Stimulated activated CD4-positive, alpha-beta T cell treated with anti-CD3 and anti-CD28 coated beads, Interleukin-2, amount 100 ng/mL, for 4 hours (primary cell): ENCODE measurements around the gene CEP55.
A peak's percentile ranks its signal among the peaks of the same experiment; 100 is the strongest.

Experiments
- DNase-seq: peaks from one replicate; pipeline ENCODE4 v3.0.0-alpha.2; 2020; ENCODE audit warnings: low read depth

CEP55 gene

DNA sequence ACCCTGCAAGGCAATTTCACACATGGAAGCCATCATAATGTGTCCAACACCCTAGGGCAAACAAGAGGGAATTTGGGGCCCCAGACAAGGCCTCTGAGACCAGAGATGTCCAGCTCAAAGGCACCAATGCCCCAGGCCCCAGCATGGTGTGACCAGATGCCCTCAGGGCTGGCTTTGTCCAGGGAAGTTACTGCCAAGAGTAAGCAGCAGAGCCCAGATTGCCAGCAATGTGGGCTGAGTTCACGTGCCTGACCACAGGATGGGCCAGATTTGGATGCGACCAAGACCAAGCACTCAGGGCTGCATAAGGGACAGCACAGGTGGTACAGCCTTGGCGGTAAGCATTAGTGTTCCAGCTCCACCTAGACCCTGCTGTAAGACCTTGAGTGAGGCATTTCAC lies 27.0 kb upstream of the CEP55 start:
- no peak for DNase-seq

DNA sequence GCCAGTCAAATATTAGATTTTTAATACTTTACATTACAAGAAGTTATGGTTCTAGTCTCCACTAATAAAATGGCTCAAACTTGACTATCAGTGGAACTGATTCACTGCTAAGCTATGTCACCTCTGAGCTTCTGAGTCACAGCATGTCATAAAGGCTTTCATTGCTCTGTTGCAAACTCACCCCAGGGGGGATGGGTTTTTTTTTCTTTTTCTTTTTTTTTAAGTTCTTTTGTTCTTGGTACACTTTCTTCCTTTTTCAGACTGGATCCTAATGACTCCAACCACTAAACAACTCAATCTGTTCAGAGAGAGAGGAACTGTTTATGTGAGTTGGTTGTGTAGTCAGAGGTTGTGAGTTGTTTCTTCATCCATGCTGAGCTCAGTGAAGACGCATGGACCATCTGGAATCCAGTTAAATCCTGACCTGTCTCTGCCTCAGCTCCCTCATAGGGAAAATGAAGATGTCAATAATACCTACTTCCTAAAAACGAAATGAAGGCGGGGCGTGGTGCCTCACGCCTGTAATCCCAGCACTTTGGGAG lies 25.2 kb upstream of the CEP55 start:
- no peak for DNase-seq

DNA sequence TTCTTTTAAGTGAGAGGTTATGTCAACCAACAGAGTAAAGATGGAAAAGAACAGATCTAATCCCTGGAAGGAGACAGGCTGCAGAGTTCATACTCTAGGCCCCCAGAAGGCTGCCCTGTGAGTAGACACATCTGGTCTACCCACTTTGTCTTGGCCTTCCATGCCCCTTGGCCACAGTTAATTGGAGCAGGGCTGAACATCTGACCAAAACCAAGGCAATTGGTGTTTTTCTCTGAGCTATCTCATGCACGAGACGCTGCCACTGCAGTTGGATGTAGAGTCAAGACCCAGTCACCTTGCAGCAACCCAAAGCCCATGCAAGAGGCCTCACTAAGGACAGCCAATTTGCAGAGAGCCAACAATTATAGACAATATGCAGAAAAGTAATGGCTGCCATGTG lies 23.3 kb upstream of the CEP55 start:
- no peak for DNase-seq

DNA sequence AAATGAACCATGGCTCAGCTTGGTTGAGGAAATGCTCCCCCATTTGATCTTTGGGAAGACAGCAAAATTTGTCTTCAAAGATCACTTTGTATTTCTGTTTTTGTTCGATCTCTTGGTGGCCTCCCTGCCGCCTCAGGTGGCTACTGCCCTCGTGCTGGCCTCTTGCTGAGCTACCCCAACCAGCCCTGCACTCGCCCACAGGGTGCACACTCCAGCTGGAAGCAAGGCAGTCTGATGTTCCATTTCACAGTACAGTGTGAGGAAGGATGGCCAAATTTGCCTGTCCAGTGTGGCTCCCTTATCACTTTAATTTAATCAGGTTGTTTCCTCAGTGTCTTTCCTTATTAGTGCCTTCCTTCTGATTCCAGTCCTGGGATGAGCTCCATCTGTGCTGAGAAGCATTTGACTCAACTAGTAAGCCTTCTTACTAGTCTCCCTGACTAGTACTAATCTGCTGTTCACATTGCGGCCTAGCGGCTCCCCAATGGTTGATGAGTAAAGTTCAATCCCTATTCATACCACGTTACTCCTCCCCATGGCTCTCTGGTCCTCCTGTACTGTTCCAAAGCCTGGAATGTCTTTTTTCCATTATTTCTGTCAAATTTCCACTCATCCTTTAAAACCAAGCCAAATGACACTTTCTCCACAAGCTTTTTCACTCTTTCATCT lies 22.5 kb upstream of the CEP55 start:
- no peak for DNase-seq

DNA sequence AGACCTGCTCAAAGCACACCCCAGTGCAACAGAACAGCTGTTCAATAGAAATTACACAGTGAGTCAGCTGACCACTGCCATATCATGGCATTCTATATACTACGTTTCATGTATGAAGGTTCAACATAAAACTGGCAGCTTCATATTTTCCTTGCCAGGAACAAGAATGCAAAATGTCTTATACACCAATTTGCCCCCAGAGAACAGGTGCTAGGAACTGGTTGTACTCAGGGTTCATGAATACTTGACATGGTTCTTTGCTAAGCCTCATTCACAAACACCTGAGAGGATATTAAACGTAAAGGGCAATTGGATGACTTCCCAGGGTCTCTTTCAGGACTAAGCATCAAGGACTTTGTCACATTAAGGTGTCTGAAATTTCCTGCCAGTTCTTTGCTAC lies 21.2 kb upstream of the CEP55 start:
- DNase-seq, result no peak

DNA sequence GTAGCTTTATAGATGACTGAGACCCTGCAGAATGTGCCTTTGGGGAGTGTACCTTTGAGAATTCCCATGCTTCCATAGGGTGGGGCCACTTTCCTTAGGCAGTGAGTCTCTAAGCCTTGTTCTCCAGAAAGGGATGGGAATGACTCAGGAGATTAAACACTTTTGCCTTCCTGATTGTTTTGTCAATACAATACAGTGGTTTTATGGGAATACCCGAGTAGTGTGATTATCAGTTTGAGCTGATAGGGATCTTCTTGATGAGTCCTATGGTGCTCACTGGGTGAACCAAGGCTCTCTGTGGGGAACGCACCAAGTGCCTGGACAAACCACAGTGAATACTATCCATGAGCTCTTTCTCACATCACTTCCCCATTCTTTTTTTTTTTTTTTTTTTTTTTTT lies 20.5 kb upstream of the CEP55 start:
- DNase-seq, result no peak

DNA sequence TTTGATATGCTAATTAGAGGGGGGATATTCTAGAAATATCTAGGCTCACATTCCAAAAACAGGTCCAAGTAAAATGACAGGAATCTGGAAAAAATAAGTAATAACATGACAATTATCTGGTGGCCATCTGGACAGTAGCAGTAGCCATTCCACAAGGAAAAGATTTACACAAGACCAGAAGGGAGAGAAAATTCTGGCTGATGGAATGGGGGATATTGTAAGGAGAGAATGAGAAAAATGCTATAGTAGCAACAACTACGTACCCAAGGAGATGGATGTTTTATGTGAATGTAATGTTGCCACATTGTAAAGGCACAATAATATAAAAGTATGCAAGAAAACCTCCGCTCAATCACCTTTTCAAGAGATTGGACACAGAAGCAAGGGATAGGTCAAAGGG lies 19.7 kb upstream of the CEP55 start:
- DNase-seq, result no peak

DNA sequence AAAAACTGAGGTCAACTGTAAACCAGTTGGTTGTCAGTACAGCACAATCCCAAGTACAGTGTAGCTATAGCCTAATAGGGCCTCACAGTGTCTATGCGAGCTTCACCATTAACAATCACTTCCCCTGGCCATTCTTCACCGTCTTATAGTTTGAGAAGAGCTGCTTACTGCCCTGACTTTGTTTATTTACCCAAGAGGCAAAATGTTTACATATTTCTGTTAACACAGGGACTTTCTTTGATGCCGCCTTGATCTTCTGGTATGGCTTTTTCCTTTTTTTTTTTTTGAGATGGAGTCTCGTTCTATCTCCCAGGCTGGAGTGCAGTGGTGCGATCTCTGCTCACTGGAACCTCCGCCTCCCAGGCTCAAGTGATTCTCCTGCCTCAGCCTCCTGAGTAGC lies 17.5 kb upstream of the CEP55 start:
- DNase-seq, result no peak

DNA sequence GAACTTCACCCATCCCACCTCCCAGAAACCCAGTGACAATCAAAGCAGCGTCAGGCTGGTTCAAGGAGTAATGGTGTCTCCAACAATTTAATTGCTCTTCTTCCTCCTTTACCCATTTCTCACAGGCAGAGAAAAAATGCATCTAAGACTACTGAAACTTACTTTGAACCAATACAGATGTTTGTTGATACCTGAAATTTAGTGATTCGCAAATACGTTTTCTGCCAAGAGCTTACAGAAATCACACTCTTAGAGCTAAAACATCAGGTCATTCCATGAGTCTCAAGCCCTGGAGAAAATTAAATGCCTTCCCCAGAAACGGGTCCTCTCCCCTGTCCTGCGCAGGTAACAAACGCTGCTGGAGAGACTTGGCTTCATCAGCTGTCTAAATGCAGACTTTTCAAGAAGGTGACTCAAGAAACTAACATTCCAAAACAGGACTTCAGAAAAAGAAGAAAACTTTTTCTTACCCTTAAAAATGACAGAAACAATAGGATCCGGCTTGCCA lies 14.7 kb upstream of the CEP55 start:
- no peak for DNase-seq

DNA sequence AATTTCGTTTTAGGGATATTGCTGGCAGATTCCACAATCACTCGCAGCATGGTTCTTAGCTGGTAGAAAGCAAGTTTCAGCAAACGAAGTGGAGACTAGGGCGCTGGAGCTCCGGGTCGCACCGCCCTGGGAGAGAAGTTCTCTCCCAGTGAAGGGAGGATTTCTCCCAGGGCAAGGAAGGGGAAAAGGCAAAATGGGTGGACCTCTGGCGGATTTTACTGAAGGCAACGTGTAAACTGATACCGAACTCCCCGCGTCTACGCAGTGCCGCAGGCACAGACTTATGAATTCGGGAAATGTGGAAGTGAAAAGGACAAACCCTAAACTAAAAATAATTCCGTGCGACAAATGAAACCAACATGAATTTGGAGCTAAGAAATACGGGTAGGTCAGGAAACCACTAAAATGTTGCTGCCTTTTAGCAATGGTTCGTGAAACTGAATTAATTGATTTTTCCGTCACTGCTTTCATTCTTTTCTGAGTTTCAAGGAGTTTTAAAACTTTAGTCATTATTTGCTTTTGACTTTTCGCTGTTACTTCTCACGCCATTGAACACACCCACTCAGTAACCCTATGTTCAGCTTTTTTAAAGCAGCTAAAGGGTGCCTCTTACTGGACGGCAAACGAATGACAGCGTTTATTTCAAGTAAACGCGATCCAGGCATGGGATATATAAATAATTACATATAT lies 14.1 kb upstream of the CEP55 start, which contains the start of gene MYOF:
Gene MYOF, minus strand, starts transcription at position 190 of the 690 bp plus-strand sequence. Its CDS starts 140 bp downstream, at position 50.
- peak; percentile 17 for DNase-seq

DNA sequence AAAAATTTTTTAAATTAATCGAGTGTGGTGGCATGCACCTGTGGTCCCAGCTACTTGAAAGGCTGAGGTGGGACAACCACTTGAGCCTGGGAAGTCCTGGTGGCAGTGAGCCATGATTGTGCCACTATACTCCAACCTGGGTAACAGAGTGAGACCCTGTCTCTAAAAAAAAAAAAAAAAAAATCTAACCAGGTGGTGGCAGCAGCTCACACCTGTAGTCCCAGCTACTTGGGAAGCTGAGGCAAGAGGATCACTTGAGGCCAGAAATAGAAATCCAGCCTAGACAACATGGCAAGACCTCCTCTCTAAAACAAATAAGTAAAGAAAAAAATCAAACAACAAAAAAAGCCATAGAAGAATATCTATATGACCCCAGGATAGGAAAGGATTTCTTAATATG lies 10.7 kb upstream of the CEP55 start:
- DNase-seq, result no peak

DNA sequence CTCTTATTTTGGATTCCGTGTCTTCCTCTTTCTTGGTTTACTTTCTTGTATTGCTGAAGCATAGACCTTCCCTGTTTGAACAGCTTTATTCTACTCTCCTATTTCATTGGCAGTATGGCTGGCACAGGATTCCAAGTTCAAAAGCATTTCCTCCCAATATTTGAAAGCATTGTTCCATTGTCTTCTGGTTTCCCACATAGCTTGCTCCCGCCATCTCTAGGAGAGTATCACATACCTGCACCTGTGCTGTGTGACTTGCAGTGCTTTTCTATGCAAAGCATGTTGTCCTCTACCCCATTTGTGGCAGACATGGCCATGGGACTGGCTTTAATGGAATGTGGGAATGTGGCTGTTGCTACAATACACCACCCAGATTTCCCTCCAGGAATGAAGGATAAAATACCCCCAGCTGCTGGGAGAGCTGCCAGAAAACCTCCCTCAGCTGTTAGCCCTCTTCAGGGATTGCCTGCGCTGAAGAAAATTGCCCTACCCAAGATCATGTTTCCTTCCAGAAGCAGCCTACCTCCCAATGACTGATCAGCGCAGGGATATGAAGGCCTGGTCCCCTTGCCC lies 7.4 kb upstream of the CEP55 start:
- no peak for DNase-seq

DNA sequence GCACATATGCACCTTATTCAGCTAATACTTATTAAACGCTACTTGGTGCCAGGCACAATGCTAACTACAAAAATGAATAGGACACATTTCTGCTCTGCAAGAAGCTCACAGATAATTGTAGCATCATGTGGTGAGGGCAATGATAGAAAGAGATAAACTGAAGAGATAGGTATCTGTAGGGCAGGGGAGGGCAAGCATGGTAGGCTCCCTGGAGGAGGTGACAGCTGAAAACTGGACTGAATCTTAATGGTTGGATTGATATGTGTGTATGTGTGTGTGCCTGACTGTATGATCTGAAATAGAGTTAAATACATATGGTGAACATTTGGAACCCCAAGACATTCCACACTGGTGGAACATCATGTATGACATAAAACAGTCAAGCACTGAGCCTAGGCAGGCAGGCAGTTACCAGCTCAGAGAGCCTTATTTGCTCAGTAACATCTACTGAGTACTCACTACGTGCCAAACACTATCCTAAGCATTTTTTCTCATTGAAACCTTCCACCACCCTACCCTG lies 4.8 kb upstream of the CEP55 start:
- DNase-seq, result no peak

DNA sequence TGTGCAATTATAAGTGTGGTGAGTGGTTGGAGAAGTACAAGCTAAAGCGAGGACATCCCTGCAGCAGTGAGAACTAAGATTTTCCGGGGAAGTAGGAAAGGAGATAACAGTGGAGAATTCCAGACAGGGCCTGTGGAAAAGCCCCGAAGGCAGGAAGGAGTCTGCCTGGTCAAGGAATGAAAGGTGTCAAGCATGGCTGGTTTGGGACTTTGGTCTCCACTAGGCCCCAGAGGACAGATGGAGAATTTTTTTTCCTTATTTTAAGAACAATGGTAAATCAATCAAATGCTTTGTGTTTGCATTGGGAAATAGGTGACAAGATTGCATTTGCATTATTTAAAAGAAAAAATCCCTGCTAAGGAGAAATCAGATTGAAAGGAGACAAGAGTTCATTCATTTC lies 3.2 kb upstream of the CEP55 start:
- DNase-seq, result no peak

DNA sequence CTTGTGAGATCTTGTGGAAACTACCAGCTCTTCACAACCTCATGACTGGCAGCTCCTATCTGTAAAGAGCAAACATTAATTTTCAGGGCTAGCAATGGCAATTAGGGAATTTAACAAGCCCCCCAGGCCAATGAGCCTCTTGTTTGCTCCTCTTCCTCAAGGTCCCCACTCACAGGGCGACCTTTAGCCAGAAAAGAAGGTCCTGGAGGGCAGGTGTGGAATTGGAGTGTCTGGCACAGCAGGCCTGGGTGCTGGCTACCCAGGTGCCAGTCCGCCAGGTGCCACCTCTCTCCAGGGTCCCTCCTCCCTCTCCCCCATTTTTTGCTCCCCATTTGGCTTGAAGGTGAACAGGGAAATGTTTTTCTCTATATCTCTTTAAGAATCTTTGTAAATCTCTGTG lies 1.9 kb upstream of the CEP55 start:
- DNase-seq, result no peak

DNA sequence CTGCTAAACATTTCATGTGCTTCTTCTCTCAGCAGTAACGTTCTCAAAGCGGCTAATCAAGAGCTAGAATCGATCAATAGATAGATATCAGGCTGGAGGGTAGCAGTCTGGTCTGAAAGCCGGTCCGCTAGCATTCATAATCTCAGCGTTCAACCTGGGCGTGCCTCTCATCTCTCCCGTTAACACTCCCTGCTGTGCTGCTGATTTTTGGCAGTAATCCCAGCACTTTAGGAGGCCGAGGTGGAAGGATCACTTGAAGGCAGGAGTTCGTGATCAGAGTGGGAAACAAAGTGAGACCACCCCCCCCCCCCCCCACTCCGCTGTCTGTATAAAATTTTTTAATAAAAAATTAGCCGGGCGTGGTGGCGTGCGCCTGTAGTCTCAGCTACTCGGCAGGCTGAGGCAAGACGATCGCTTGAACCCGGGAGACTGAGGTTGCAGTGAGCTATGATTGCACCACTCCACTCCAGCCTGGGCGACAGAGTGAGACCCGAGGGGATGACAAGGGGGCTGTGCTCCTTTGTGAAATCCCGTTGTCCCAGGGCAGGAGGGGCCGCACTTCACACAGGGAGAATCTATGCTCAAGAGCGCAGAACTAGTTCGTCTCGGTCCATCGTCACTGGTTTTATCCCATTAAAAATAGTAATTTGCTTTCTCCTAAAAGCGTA lies 624 bp upstream of the CEP55 start:
- no peak for DNase-seq

DNA sequence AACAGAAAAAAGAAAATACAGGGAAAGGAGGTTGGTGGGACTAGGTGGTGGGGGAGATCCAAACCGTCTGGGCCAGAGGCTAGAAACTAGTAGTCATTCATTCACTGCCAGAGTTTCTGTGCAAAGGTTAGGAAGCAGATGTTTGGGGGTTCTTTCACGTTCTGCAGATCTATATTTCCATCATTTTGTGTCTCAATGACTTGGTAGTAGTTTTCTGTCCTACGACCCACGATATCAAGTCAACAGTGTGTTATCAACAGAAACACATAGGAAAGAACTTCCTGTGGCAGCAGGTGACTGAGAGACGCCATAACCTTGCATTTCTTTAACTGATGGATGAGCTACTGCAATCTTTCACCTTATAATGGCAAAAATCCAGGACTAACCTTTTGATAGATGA lies 1.8 kb downstream of the CEP55 start:
- DNase-seq, result no peak

DNA sequence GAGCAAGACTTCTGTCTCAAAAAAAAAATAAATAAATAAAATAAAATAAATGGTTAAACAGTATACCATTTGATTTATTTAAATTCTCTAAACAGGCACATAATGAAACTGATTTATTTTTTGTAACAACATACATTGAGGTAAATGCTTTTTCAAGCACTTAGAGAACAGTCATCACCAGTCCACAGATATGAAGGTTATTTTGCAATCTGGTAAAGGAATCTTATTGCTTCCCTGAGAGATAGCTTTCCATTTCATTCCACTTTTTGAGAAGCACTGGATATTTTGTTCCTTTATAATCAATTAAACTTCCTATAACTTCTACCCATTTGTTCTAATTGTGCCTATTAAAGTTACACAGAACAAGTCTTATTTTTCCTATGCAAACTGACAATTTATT lies 5.2 kb downstream of the CEP55 start:
- DNase-seq, result no peak

DNA sequence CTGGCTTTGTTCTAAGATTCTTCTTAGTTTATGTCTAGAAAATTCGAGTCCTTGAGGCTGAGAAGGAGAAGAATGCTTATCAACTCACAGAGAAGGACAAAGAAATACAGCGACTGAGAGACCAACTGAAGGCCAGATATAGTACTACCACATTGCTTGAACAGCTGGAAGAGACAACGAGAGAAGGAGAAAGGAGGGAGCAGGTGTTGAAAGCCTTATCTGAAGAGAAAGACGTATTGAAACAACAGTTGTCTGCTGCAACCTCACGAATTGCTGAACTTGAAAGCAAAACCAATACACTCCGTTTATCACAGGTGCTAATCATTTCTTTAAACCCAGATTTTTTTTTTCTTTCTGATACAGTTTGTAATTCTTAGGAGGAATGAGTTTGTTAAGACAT lies 6.7 kb downstream of the CEP55 start:
- DNase-seq, result no peak

DNA sequence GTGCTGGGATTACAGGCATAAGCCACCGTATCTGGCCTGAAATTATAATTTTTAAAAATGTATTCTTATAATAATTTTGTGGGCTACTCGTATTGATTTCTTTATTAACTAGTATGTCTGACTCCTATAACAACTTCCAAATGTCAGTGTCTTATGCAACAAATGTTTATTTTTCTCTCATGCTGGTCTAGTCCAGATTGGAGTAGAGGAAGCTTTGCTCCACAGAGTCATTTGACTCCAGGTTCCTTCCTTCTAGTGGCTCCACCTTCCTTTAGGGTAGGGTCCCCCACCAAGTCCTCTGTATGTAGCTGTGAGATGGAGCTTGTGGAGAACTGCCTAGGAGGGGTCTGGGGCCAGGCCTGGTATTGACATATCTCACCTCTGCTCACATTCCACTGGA lies 8.7 kb downstream of the CEP55 start:
- DNase-seq, result no peak

DNA sequence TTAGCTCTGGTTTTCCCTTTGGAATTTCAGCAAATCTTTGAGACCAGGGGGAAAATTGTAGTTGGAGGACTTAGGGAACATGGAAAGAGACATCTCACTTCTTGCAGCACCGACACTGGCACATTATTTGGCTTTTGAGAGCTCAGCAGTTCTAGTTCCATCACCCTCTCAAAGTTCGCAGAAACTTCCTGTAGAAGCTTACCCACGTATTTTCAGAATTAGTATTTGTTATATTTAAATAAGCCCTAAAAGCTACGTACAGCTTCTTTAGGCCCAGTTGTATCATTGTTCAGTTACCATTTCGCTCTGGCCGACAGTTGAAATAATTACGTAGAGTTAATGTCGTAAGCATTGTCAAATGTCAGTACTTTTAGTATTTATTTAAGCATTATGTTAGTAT lies 13.4 kb downstream of the CEP55 start:
- no peak for DNase-seq

DNA sequence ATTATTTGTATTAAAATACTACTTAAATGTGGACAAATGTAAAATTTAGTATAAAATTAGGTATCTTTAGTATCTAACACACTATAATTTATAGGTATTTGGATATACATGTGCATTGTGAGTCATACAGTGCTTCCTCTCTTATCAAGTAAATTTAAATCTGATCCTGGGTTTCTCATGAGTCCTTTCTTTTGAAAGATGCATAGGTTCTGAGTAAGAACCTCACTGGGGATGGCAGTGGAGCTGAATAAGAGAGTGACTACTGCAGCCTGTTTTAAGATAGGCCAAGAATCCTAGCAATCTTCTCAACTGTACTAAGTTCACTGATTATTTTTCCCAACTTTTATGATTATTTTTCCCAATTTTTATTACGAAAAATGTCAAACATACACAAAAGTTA lies 16.2 kb downstream of the CEP55 start:
- no peak for DNase-seq
